H54 (cell line): ENCODE data around the gene COL17A1.

Source experiments
- DNase-seq: peaks from one replicate; pipeline ENCODE4 v3.0.0; 2011; ENCODE audit warnings: low spot score, mixed read lengths; ENCODE audit not compliant: insufficient read length
- FAIRE-seq: peaks from 3 replicates; lab custom pipeline; 2011; peaks lifted over from hg19 to GRCh38; lab: Jason Lieb, UNC
- POLR2A ChIP-seq: IDR thresholded peaks from 2 replicates; pipeline ENCODE4 v1.6.1; 2011; ENCODE audit warnings: low read depth, mild to moderate bottlenecking, low read length

Gene COL17A1

DNA sequence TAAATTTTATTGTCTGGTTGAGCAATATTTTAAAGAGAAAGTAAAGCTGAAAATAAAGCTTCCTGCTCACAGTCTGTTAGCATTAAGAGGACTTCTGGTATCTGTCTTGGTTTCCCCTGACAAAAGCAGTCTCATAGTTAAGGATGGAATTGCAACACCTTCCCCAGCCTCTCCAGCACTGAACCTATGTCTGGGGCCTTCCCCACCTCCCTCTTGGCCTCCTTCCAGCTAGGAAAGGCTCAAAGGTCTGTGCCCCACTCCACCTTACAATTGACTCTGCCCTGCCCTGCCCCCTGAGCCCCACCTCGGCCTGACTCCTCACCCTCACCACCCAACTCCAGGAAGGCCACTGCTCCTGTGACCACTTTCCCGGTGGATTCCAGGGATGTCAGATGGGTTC is 33.2 kb downstream of the COL17A1 start:
- FAIRE-seq (no peak), DNase-seq (no peak)
- no peak for TF ChIP-seq POLR2A

GRCh38 chr10:104049504-104050250 is 36.0 kb downstream of the COL17A1 start:
- FAIRE-seq: no peak
- no peak for TF ChIP-seq POLR2A
- peak; percentile 75 for DNase-seq

DNA sequence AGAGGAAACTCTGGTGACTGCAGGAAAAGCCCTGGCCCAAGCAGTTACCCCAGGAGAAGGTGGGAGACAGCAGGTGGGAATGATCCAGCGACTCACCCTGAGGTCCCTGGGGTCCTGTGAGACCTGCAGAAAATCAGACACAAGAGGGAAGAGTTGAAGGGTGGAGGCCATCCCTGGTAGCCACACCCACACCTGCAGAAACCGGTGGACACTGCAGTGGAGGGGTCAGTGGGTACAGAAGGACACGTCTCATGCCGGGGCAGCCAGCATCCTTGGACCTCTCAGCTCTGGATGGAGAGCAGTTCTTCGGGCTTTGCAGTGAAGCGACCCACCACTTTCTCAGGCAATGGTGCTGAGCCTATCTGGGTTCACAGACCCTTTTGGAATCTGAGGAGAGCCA is 39.0 kb downstream of the COL17A1 start:
- no peak for FAIRE-seq

GRCh38 chr10:104045151-104046089 is 40.3 kb downstream of the COL17A1 start:
- FAIRE-seq (no peak), DNase-seq (peak; percentile 74)

More for the DNA sequence above, 39.0 kb downstream of the COL17A1 start:
- no peak for TF ChIP-seq POLR2A
- DNase-seq: no peak

GRCh38 chr10:104043854-104044253 is 41.8 kb downstream of the COL17A1 start:
- DNase-seq: no peak
- TF ChIP-seq POLR2A: no peak
- no peak for FAIRE-seq

More at GRCh38 chr10:104045151-104046089, 40.3 kb downstream of the COL17A1 start:
- no peak for TF ChIP-seq POLR2A

DNA sequence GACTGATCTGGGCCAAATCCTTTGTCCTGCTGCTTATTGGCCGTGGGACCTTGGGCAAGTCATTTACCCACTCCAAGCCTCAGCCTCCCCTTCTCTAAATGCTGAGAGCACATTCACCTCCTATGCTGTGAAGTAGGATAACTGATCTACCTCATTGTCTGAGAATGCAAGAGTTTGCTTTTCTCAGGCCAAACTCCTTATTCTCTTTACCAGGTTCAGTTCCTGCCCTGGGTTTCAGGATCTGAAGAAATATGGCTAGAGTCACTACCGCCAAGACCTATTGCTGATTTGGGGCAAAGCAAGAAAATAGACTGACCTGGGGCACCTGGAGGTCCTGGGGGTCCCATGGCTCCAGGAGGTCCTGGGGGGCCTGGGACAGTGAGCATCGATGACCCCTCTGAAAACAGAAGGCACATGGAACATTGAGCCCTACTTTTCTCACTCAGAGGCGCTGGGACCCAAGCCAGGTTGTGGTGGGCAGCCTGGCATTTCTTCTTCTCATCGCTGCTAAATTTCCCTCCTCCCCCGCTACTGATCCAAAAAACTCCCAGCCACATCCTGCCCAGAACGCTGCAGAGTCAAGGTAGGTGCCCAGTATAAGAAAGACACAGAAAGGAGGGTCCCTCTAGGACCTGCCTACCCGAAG is 42.4 kb downstream of the COL17A1 start:
- no peak for TF ChIP-seq POLR2A
- DNase-seq (no peak), FAIRE-seq (no peak)

DNA sequence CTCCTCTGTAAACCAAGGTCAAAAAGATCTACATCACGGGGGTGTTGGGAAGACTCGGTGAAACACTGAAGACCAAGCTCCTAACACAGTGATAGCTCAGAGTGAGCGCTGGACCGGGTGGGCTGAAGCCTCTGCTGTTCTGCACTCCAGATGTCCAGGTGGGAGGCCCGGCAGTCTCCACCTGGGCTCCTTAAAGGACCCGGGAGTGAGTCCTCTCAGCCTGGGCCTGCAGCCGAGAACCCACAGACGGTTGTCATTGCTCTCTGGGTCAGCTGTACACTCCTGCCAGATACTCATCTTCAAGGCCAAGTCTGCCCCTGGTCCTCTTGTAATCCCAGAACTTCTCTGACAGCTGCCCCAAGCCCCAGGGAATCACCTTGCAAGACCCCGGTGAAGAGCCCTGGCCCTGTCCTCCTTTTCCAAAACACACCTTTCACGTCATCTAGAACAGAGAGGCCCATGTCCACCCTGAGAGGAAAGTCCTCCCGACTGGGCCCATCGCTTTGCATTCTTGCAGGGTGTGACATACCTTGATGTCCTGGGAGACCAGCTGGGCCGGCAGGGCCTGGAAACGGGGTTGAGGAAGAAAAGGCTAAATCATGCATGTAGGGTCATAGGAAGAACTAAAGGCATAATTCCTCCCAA is 43.7 kb downstream of the COL17A1 start:
- no peak for TF ChIP-seq POLR2A
- no peak for FAIRE-seq
- DNase-seq: no peak

DNA sequence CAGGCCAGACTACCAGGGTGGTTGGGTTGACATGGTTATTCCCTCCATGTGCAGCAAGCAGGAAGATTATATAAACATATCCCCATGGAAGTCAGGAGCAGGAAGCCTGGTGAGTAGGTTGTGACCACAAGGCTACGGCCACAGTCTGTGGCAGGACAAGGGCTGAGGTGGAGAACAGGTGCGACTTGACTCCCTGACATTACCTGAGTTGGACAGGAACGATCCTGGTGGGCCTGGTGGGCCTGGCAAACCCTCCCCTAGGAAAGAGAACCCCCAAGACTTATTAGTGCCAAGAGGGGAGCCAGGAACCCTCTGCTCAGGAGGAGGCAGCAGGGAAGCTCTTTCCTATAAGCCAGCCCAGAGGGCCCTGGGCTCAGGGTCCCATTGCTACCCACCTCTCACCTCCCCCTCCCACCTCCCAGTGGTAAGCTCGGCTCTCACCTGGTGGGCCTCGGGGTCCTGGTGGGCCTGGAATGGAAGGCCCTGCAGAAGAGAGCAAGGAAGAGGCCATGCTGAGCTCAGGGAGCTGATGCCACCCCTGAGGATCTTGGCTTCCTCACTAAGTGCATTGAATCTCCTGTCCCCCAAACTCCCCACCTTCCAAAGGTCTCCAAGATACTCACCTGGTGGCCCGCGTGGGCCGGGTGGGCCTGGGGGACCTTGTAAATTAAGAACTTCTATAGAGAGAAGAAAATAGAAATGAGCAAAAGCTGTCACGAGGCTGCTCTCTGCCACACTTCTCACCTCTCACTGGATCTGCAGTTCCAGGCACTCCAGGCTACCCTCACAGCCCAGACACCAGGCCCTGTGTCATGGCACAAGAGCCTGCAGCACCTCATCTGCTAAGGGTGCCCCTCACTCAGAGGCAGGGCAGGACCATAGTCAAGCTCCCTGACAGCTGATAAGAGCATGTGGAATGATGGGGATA is 44.6 kb downstream of the COL17A1 start:
- DNase-seq: no peak
- TF ChIP-seq POLR2A: no peak
- FAIRE-seq: no peak

DNA sequence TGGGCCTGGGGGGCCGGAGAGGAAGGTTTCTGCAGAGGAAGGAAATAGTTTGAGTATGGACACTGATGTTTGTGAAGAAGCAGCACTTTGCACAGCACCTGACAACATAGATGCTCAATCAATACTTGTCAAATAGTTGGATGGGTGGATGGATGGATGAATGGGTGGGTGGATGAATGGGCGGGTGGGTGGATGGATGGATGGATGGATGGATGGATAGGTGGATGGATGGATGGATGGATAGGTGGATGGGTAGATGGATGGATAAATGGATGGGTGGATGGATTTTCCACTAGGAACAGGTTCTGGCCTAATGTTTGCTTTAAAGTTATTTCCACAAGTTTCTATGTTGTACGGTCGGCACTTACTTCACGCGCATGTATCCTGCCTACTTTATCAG is 45.3 kb downstream of the COL17A1 start:
- no peak for DNase-seq
- no peak for FAIRE-seq
- no peak for TF ChIP-seq POLR2A

- FAIRE-seq: no peak
- DNase-seq: no peak
- no peak for TF ChIP-seq POLR2A
Observed at GRCh38 chr10:104038958-104039752, 46.5 kb downstream of the COL17A1 start.

DNA sequence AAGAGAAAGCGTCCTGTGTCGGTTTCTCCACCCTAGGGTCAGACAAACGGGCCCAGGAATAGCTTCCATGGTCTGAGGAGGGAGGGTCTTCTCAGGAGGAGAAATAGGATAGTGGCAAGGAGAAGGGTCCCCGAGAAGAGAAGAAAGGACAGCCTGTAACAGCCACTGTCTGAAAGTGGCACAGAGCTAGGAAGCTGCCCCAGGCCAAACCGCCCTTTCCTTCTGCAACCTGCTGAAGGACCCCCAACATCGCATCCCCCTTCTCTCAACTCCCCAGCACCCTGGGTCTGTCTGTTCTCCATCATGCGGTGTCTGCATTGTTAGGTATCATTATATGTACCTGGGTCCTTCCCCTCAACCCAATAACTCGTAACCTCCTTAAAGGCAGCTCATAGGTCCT is 47.1 kb downstream of the COL17A1 start:
- no peak for FAIRE-seq
- no peak for TF ChIP-seq POLR2A
- DNase-seq: no peak

GRCh38 chr10:104037261-104037951 is 48.3 kb downstream of the COL17A1 start:
- DNase-seq (no peak), FAIRE-seq (no peak)
- no peak for TF ChIP-seq POLR2A
